ENCODE data around the gene KCNH4. TPM values are rescaled to one million over a fixed set of nuclear protein-coding genes. Genes with fewer than 3 reads are reported as not detected.

Gene KCNH4
- total RNA-seq, 1 experiment from 2014 or later, result not detected

- Histone ChIP-seq H3K9ac (ENCODE audit: low read length) (no peak overlapping the region), H3K36me3 (ENCODE audit: control insufficient read depth in 1 of 2, insufficient read depth in 2 of 2, low read length in 2 of 2) (no peaks in the 10 kb centered on the region), H3K4me3 (replicated peaks in 1 of 2; ENCODE audit: low read depth in 1 of 2, low read length in 2 of 2) (no peak overlapping the region), H3K9me2 (ENCODE audit: insufficient read depth) (no peaks in the 10 kb centered on the region), H3K4me1 (ENCODE audit: control insufficient read depth in 1 of 2, insufficient read depth in 2 of 2, low read length in 2 of 2) (no peaks in the 10 kb centered on the region), H3K9me3 (ENCODE audit: control insufficient read depth in 1 of 2, insufficient read depth in 1 of 2, low read depth in 1 of 2, low read length in 2 of 2) (no peaks in the 10 kb centered on the region), H3K27ac (ENCODE audit: low read depth, low read length) (no peak overlapping the region), H4K20me1 (ENCODE audit: insufficient read depth) (no peaks in the 10 kb centered on the region), H2AFZ (ENCODE audit: low read depth, low read length, poor library complexity, severe bottlenecking) (no peak overlapping the region), H3K27me3 (ENCODE audit: insufficient read depth, low read length) (no peaks in the 10 kb centered on the region), H3K79me2 (ENCODE audit: insufficient read depth, low read length) (no peaks in the 10 kb centered on the region), H3K4me2 (ENCODE audit: low read length) (no peak overlapping the region)
- DNase-seq (ENCODE audit: low read depth, low spot score), result no peak
- BruUV-seq (replicated peaks), result no TSS peak
- CTCF ChIA-PET, result interaction anchor here (0.9 kb wide), 1 partner anchor 20 kb away, joined by 4 read pairs; no protein-coding TSS in a partner anchor
- intact Hi-C loops (cut with micrococcal nuclease), result no loop called here
- RAD21 ChIA-PET (ENCODE audit: low non-redundant PET in 1 of 2, low total read pairs in 2 of 2, uncharacterized antibody in 2 of 2, unreplicated experiment in 2 of 2), result no interaction called here
- no peak for ATAC-seq
- TF ChIP-seq RAD21 (IDR thresholded peaks at IDR 0.05; ENCODE audit: low read depth), result no peak
- TF ChIP-seq JUND (IDR thresholded peaks at IDR 0.05), result no peak
- TF ChIP-seq ZNF274 (IDR thresholded peaks at IDR 0.05; ENCODE audit: low read depth, low read length), result no peak
- TF ChIP-seq POLR2A (IDR thresholded peaks at IDR 0.05; ENCODE audit: borderline replicate concordance, extremely low read depth, insufficient read depth, insufficient read length), result no peak
- no peak for TF ChIP-seq ZFX (IDR thresholded peaks at IDR 0.05)
- no peak for TF ChIP-seq FOSL1 (IDR thresholded peaks at IDR 0.05; ENCODE audit: low read depth)
- no peak for TF ChIP-seq CTCF (IDR thresholded peaks at IDR 0.05 in 2 of 3, conservative IDR thresholded peaks at IDR 0.05 in 1 of 3; ENCODE audit: borderline replicate concordance in 1 of 3, insufficient read depth in 1 of 3, low read depth in 2 of 3, low read length in 2 of 3)
- no peak for TF ChIP-seq ATF3 (IDR thresholded peaks at IDR 0.05)
- TF ChIP-seq MAX (IDR thresholded peaks at IDR 0.05), result no peak
- TF ChIP-seq SP1 (IDR thresholded peaks at IDR 0.05; ENCODE audit: low read depth), result no peak
- TF ChIP-seq EZH2phosphoT487 (IDR thresholded peaks at IDR 0.05; ENCODE audit: borderline replicate concordance), result no peak
- TF ChIP-seq ELF1 (IDR thresholded peaks at IDR 0.05; ENCODE audit: borderline replicate concordance, low read depth), result no peak
- POLR2A ChIA-PET, result no interaction called here
Observed at GRCh38 chr17:42163696-42164407, 17.1 kb downstream of the KCNH4 start.

Data from HCT116 (cell line).